Neutrophil (primary cell): ENCODE data around the gene MYBL2.
"Not testable (repeated sequence)": the region's sequence is repeated elsewhere in the genome, so short reads cannot be mapped to it uniquely, and the experiment has no call there.

ENCODE experiments used
- H3K27ac ChIP-seq: fragments of 200-600 bp; sonication (generic); 2 replicates; pipeline ENCODE4 v1.5.1; 2016; ENCODE audit warnings: mild to moderate bottlenecking, moderate library complexity
- H3K27me3 ChIP-seq: fragments of 200-600 bp; sonication (generic); 2 replicates; pipeline ENCODE4 v1.6.0; 2016; ENCODE audit warnings: mild to moderate bottlenecking
- H3K36me3 ChIP-seq: fragments of 200-600 bp; sonication (generic); 2 replicates; pipeline ENCODE4 v1.5.1; 2017
- H3K4me1 ChIP-seq, 2 experiments: fragments of 200-600 bp in 1 of 2; sonication (generic) in 1 of 2; 1 replicate in 1 of 2; 2 replicates in 1 of 2; pipeline versions ENCODE4 v1.5.1 to v1.6.1; 2013 to 2016; ENCODE audit warnings: low read depth in 1 of 2, low read length in 1 of 2, mild to moderate bottlenecking in 1 of 2, moderate library complexity in 1 of 2; ENCODE audit not compliant: control insufficient read depth in 1 of 2, insufficient read depth in 1 of 2
- H3K4me3 ChIP-seq, 2 experiments: fragments of 200-600 bp in 1 of 2; sonication (generic) in 1 of 2; 1 replicate in 1 of 2; 2 replicates in 1 of 2; pipeline ENCODE4 v1.5.1; 2013 to 2016; ENCODE audit warnings: low read depth in 1 of 2, low read length in 1 of 2, mild to moderate bottlenecking in 1 of 2, moderate library complexity in 1 of 2
- H3K9me3 ChIP-seq: fragments of 200-600 bp; sonication (generic); 2 replicates; pipeline ENCODE4 v1.5.1; 2016
- CTCF ChIP-seq: fragments of 200-600 bp; sonication (generic); IDR thresholded peaks from 2 replicates; pipeline ENCODE4 v1.5.1; 2016; ENCODE audit warnings: antibody characterized with exemption

The MYBL2 gene

DNA sequence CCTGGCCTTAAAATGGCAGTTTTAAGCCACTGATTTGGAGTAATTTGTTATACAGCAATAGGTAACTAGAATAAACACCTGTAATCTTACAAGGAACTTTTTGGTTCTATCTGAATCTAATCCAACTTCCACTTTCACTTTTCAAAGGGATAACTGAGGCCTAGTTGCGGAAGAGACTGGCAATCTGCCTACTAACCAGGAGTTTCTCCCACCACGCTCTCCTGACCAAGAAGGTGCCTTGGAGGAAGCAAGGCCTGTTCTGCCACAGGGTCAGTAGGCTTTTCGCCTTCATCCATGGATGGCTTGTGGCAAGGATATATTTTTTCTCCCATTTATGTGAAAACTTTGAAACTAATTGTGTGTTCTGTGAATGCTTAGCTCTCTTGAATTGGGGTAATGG, 12.9 kb upstream of the MYBL2 start:
- peaks cover 11 to 13% of the 10 kb centered on the region in 2 experiments for H3K4me1 ChIP-seq
- no peak for TF ChIP-seq CTCF
- no peaks in the 10 kb centered on the region for H3K9me3 ChIP-seq

DNA sequence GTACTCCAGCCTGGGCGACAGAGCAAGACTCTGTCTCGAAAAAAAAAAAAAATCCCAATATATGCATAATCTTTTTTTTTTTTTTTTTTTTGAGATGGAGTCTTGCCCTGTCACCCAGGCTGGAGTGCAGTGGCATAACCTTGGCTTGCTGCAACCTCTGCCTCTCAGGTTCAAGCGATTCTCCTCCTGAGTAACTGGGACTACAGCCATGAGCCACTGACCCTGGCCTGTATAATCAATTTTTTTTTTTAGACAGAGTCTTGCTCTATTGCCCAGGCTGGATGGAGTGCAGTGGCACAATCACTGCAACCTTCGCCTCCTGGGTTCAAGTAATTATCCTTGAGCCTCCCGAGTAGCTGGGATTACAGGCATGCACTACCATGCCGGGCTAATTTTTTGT, 11.7 kb upstream of the MYBL2 start:
- not testable (repeated sequence) for H3K36me3 ChIP-seq, H3K9me3 ChIP-seq, H3K27me3 ChIP-seq, H3K27ac ChIP-seq, H3K4me3 ChIP-seq
- peaks cover 11 to 13% of the 10 kb centered on the region in 2 experiments for H3K4me1 ChIP-seq

More for the DNA sequence above, 12.9 kb upstream of the MYBL2 start:
- no peaks in the 10 kb centered on the region for H3K27me3 ChIP-seq
- H3K27ac ChIP-seq, result no peak overlapping the region
- H3K36me3 ChIP-seq, result no peaks in the 10 kb centered on the region
- no peak overlapping the region for H3K4me3 ChIP-seq

GRCh38 chr20:43655937-43656336, 11.0 kb upstream of the MYBL2 start:
- H3K4me1 ChIP-seq, result peaks cover 11 to 13% of the 10 kb centered on the region in 2 experiments
- TF ChIP-seq CTCF, result no peak
- H3K27me3 ChIP-seq, result no peaks in the 10 kb centered on the region
- H3K27ac ChIP-seq, result no peak overlapping the region
- no peaks in the 10 kb centered on the region for H3K36me3 ChIP-seq
- H3K4me3 ChIP-seq, result no peak overlapping the region
- no peaks in the 10 kb centered on the region for H3K9me3 ChIP-seq

GRCh38 chr20:43658069-43658722, 8.7 kb upstream of the MYBL2 start:
- no peaks in the 10 kb centered on the region for H3K36me3 ChIP-seq
- no peaks in the 10 kb centered on the region for H3K27me3 ChIP-seq
- H3K4me1 ChIP-seq, result peaks cover 11 to 13% of the 10 kb centered on the region in 2 experiments
- peak overlapping the region; percentile 71 to 75 for H3K4me3 ChIP-seq
- no peak for TF ChIP-seq CTCF
- H3K27ac ChIP-seq, result no peak overlapping the region
- H3K9me3 ChIP-seq, result no peaks in the 10 kb centered on the region

GRCh38 chr20:43658723-43659419, 8.0 kb upstream of the MYBL2 start:
- Histone ChIP-seq H3K27ac (no peak overlapping the region), H3K4me1 (peaks cover 11 to 13% of the 10 kb centered on the region in 2 experiments), H3K9me3 (no peaks in the 10 kb centered on the region), H3K4me3 (no peak overlapping the region), H3K27me3 (no peaks in the 10 kb centered on the region), H3K36me3 (no peaks in the 10 kb centered on the region)
- no peak for TF ChIP-seq CTCF

DNA sequence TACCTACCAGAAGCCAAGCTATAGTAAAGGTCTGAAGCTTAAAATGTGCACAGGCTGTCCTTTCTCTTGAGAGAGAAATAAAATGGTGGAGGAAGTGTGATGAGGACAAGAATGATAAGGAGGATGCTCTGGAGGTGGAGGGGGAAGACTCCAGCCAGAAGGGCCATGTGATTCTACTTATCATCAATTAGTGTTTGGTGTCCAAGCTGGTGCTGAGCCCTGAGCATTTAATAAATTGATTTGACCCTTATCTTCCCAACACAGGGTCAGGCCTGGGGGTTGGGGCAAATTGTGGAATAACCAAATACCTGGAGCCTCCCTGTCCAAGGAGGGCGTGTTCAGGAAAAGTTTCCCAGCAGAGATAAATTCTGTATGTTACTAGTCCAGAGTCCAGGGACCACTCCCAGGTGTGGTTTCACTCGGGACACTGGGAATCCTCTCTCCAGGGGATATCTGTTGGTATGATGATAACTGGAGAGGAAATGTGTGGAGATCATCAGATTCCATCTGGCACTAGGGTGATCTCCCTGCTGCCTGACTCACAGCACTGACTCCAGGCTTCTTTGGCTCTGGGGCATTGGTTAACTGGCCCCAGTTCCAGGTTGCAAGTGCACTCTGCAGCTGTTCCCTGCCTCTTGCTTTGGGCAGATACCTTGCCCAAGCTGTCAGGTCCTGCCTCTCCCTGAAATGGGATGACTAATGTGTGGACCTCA, 3.8 kb upstream of the MYBL2 start:
- no peak for TF ChIP-seq CTCF
- no peak overlapping the region for H3K4me3 ChIP-seq
- no peaks in the 10 kb centered on the region for H3K9me3 ChIP-seq

More for the DNA sequence above, 3.8 kb upstream of the MYBL2 start:
- peaks cover 14 to 16% of the 10 kb centered on the region in 2 experiments for H3K4me1 ChIP-seq
- no peak overlapping the region for H3K27ac ChIP-seq
- H3K36me3 ChIP-seq, result no peaks in the 10 kb centered on the region
- H3K27me3 ChIP-seq, result peaks cover 27% of the 10 kb centered on the region
